H9 (cell line): ENCODE data around the gene RND3. TPM values are rescaled to one million over a fixed set of nuclear protein-coding genes. Genes with fewer than 3 reads are reported as not detected.

ENCODE experiments used
- DNase-seq: peaks from one replicate; pipeline ENCODE4 v3.0.0-alpha.2; 2017
- H2AFZ ChIP-seq: one replicate; pipeline ENCODE4 v1.6.1; 2013; ENCODE audit warnings: mild to moderate bottlenecking, low read length, control low read depth, moderate library complexity
- H2AK5ac ChIP-seq: 2 replicates; pipeline ENCODE4 v1.6.1; 2013; ENCODE audit warnings: low read length, control low read depth, mixed read lengths; ENCODE audit not compliant: insufficient read length
- H2BK120ac ChIP-seq: one replicate; pipeline ENCODE4 v1.6.1; 2013; ENCODE audit warnings: low read depth, mild to moderate bottlenecking, low read length, control low read depth, inconsistent platforms; ENCODE audit not compliant: poor library complexity, severe bottlenecking
- H2BK12ac ChIP-seq: 2 replicates; pipeline ENCODE4 v1.6.1; 2013; ENCODE audit warnings: low read length, control low read depth, mixed read lengths, low read depth; ENCODE audit not compliant: insufficient read length
- H2BK15ac ChIP-seq: 2 replicates; pipeline ENCODE4 v1.6.1; 2013; ENCODE audit warnings: low read depth, low read length, control low read depth
- H2BK20ac ChIP-seq: one replicate; pipeline ENCODE4 v1.6.1; 2013; ENCODE audit warnings: low read depth, mild to moderate bottlenecking, low read length, control low read depth, inconsistent platforms; ENCODE audit not compliant: poor library complexity, severe bottlenecking
- H2BK5ac ChIP-seq: 2 replicates; pipeline ENCODE4 v1.6.1; 2013; ENCODE audit warnings: low read length, control low read depth, mixed read lengths; ENCODE audit not compliant: insufficient read length
- H3K14ac ChIP-seq: 2 replicates; pipeline ENCODE4 v1.6.1; 2013; ENCODE audit warnings: low read length, control low read depth; ENCODE audit not compliant: insufficient read depth
- H3K18ac ChIP-seq: 2 replicates; pipeline ENCODE4 v1.6.1; 2013; ENCODE audit warnings: low read depth, mild to moderate bottlenecking, mixed read lengths, low read length, control low read depth; ENCODE audit not compliant: insufficient read length
- H3K23ac ChIP-seq: 2 replicates; pipeline ENCODE4 v1.6.1; 2013; ENCODE audit warnings: low read length, control low read depth, mixed read lengths, low read depth; ENCODE audit not compliant: insufficient read length
- H3K23me2 ChIP-seq: 2 replicates; pipeline ENCODE4 v1.6.1; 2013; ENCODE audit warnings: low read depth, mild to moderate bottlenecking, mixed read lengths, low read length, control low read depth; ENCODE audit not compliant: insufficient read length, poor library complexity, severe bottlenecking
- H3K27ac ChIP-seq: 2 replicates; pipeline ENCODE4 v1.5.1; 2013; ENCODE audit warnings: low read length, control low read depth, mixed read lengths, low read depth; ENCODE audit not compliant: insufficient read length
- H3K27me3 ChIP-seq: 2 replicates; pipeline ENCODE4 v1.6.1; 2013; ENCODE audit warnings: low read length, control low read depth, inconsistent platforms; ENCODE audit not compliant: insufficient read depth
- H3K4ac ChIP-seq: 2 replicates; pipeline ENCODE4 v1.6.1; 2013; ENCODE audit warnings: low read depth, mild to moderate bottlenecking, control low read depth, inconsistent platforms, low read length, moderate library complexity
- H3K4me1 ChIP-seq: 2 replicates; pipeline ENCODE4 v1.6.1; 2013; ENCODE audit warnings: low read length, control low read depth, inconsistent platforms; ENCODE audit not compliant: insufficient read depth
- H3K4me2 ChIP-seq: 2 replicates; pipeline ENCODE4 v1.6.1; 2013; ENCODE audit warnings: low read length, control low read depth, mixed read lengths; ENCODE audit not compliant: insufficient read length, insufficient read depth
- H3K56ac ChIP-seq: 2 replicates; pipeline ENCODE4 v1.6.1; 2013; ENCODE audit warnings: low read depth, mild to moderate bottlenecking, mixed read lengths, low read length, control low read depth; ENCODE audit not compliant: insufficient read length
- H3K79me1 ChIP-seq: 2 replicates; pipeline ENCODE4 v1.6.1; 2013; ENCODE audit warnings: low read depth, mild to moderate bottlenecking, moderate library complexity, low read length, control low read depth, inconsistent platforms; ENCODE audit not compliant: insufficient read depth, poor library complexity, severe bottlenecking
- H3K79me2 ChIP-seq: 2 replicates; pipeline ENCODE4 v1.6.1; 2013; ENCODE audit warnings: low read length, control low read depth, inconsistent platforms; ENCODE audit not compliant: insufficient read depth
- H3K9ac ChIP-seq: 2 replicates; pipeline ENCODE4 v1.6.1; 2013; ENCODE audit warnings: low read length, control low read depth, mixed read lengths; ENCODE audit not compliant: insufficient read length; ENCODE audit errors: extremely low read depth
- H3K9me3 ChIP-seq: one replicate; pipeline ENCODE4 v1.6.1; 2013; ENCODE audit warnings: low read depth, low read length, inconsistent platforms; ENCODE audit not compliant: control insufficient read depth
- H3T11ph ChIP-seq: one replicate; pipeline ENCODE4 v1.6.1; 2013; ENCODE audit warnings: mild to moderate bottlenecking, low read length, control low read depth, inconsistent platforms
- H4K20me1 ChIP-seq: one replicate; pipeline ENCODE4 v1.6.1; 2013; ENCODE audit not compliant: control insufficient read depth, insufficient read length, insufficient read depth
- H4K5ac ChIP-seq: 2 replicates; pipeline ENCODE4 v1.6.1; 2013; ENCODE audit warnings: low read depth, mild to moderate bottlenecking, mixed read lengths, low read length, control low read depth; ENCODE audit not compliant: insufficient read length
- H4K8ac ChIP-seq: replicated peaks from 2 replicates; pipeline ENCODE4 v1.6.1; 2013; ENCODE audit warnings: low read length, control low read depth, mixed read lengths, low read depth; ENCODE audit not compliant: insufficient read length
- H4K91ac ChIP-seq: 2 replicates; pipeline ENCODE4 v1.6.1; 2013; ENCODE audit warnings: low read depth, mild to moderate bottlenecking, moderate library complexity, mixed read lengths, low read length, control low read depth; ENCODE audit not compliant: insufficient read length
- H3K27ac Mint-ChIP-seq, 3 experiments: 2 replicates in 2 of 3; 3 replicates in 1 of 3; pipeline ENCODE4 v1.8.0; 2020 to 2021; ENCODE audit warnings: mixed read lengths in 3 of 3, mild to moderate bottlenecking in 1 of 3, moderate library complexity in 1 of 3
- H3K27me3 Mint-ChIP-seq: 2 replicates; pipeline ENCODE4 v1.8.0; 2021; ENCODE audit warnings: low read depth, mild to moderate bottlenecking, moderate library complexity, mixed read lengths
- H3K36me3 Mint-ChIP-seq, 3 experiments: 2 replicates in 2 of 3; 3 replicates in 1 of 3; pipeline ENCODE4 v1.8.0; 2020 to 2021; ENCODE audit warnings: low read depth in 3 of 3, mixed read lengths in 3 of 3; ENCODE audit not compliant: insufficient read depth in 1 of 3
- H3K4me1 Mint-ChIP-seq, 2 experiments: 2 replicates each; pipeline ENCODE4 v1.8.0; 2020; ENCODE audit warnings: mixed read lengths in 2 of 2
- H3K4me3 Mint-ChIP-seq, 2 experiments: 2 replicates in 1 of 2; 3 replicates in 1 of 2; pipeline ENCODE4 v1.8.0; 2020 to 2021; ENCODE audit warnings: mild to moderate bottlenecking in 2 of 2, mixed read lengths in 2 of 2, moderate library complexity in 1 of 2
- H3K9me3 Mint-ChIP-seq, 2 experiments: 2 replicates in 1 of 2; 3 replicates in 1 of 2; pipeline ENCODE4 v1.8.0; 2020; ENCODE audit warnings: mild to moderate bottlenecking in 2 of 2, mixed read lengths in 2 of 2, moderate library complexity in 1 of 2
- CTCF ChIP-seq: fragments of 200-600 bp; sonication (generic); conservative IDR thresholded peaks from 3 replicates; pipeline ENCODE4 v1.8.0; 2021; ENCODE audit warnings: antibody characterized with exemption, mild to moderate bottlenecking
- WGBS: extraction: QIAGEN DNeasy Blood & Tissue Kit; methylation state at CpG from one replicate; pipeline ENCODE4 v1.1.7; 2013; ENCODE audit warnings: missing lambda C conversion rate, low lambda C conversion rate, mixed read lengths; ENCODE audit not compliant: insufficient read length; ENCODE audit errors: extremely low coverage; 5-methylcytosine and 5-hydroxymethylcytosine counted together
- total RNA-seq: library from RNA; stranded (reverse); gene quantifications from 2 replicates; pipeline ENCODE4 v1.2.1, GENCODE V29; 2021

RND3 gene
- total RNA-seq, 1 experiment from 2014 or later: 62.6 TPM

- H2AFZ ChIP-seq: no peak overlapping the region
- H3K9me3 Mint-ChIP-seq: no peaks in the 10 kb centered on the region
Measured at GRCh38 chr2:150445398-150445797, 42.1 kb downstream of the RND3 start.

More at GRCh38 chr2:150445398-150445797, 42.1 kb downstream of the RND3 start:
- Histone ChIP-seq H3K79me1 (no peaks in the 10 kb centered on the region), H3K4me2 (no peak overlapping the region), H3K9me3 (no peaks in the 10 kb centered on the region), H3K79me2 (no peaks in the 10 kb centered on the region), H4K91ac (no peak overlapping the region), H3K23me2 (no peaks in the 10 kb centered on the region), H3K18ac (no peak overlapping the region), H2BK12ac (no peak overlapping the region), H2BK15ac (no peak overlapping the region), H3K56ac (no peak overlapping the region), H3K14ac (no peak overlapping the region), H2BK20ac (no peak overlapping the region), H2BK5ac (no peak overlapping the region), H4K20me1 (no peaks in the 10 kb centered on the region), H3K4me1 (no peaks in the 10 kb centered on the region), H3K4ac (no peak overlapping the region), H2AK5ac (no peak overlapping the region), H3K27me3 (no peaks in the 10 kb centered on the region), H4K8ac (no peak overlapping the region), H3K9ac (no peak overlapping the region), H4K5ac (no peak overlapping the region), H3K23ac (no peak overlapping the region), H3K27ac (no peak overlapping the region), H3T11ph (no peak overlapping the region), H2BK120ac (no peak overlapping the region)
- Mint-ChIP-seq H3K4me3 (no peak overlapping the region), H3K27me3 (no peaks in the 10 kb centered on the region), H3K27ac (no peak overlapping the region), H3K36me3 (no peaks in the 10 kb centered on the region), H3K4me1 (no peaks in the 10 kb centered on the region)
- no peak for TF ChIP-seq CTCF
- no peak for DNase-seq
- no CpG with 5 or more reads among the region's 1 CpG for WGBS
